ENCODE measurements around the gene MCM9. TPM values are rescaled to one million over a fixed set of nuclear protein-coding genes. Genes with fewer than 3 reads are reported as not detected.

MCM9 gene
- total and polyA plus RNA-seq, 2 donors (not counting 1 experiment from before 2014, with no cell fraction given) = 14.0 to 54.5 TPM

DNA sequence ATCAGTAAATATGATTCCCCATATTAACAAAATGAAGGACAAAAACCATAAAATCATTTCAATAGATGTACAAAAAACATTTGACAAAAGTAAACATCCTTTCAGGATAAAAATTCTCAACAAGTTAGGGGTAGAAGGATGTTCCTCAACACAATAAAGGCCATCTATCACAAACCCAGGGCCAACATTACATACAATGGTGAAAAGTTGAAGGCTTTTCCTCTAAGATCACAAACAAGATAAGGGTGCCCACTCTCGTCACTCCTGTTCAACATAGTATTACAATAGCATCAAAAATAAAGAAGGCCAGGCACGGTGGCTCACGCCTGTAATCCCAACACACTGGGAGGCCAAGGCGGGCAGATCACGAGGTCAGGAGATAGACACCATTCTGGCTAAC, 63.6 kb downstream of the MCM9 start:
- 100% methylated on average over 5 of the region's 5 CpGs for WGBS (ENCODE audit: insufficient coverage)

More for the DNA sequence above, 63.6 kb downstream of the MCM9 start:
- intact Hi-C loops (cut with micrococcal nuclease) = no loop called here
- ChIA-PET CTCF (no interaction called here), POLR2A (no interaction called here)
- H3K4me3 Mint-ChIP-seq = no peak overlapping the region
- Histone ChIP-seq H3K27me3 (replicated peaks in 1 of 4; ENCODE audit: control extremely low read depth in 1 of 4, control insufficient read depth in 3 of 4, insufficient read depth in 4 of 4, low read length in 3 of 4) (no peaks in the 10 kb centered on the region), H2AFZ (ENCODE audit: insufficient read depth, low read depth, low read length, poor library complexity, severe bottlenecking) (no peak overlapping the region), H3K79me2 (ENCODE audit: control insufficient read depth, insufficient read depth, low read length) (peaks cover 88% of the 10 kb centered on the region), H3K4me3 (ENCODE audit: control extremely low read depth in 1 of 5, extremely low read depth in 1 of 5, insufficient read depth in 1 of 5, low read depth in 2 of 5, low read length in 4 of 5) (no peak overlapping the region), H3K9ac (ENCODE audit: low read length) (no peak overlapping the region), H4K20me1 (ENCODE audit: control insufficient read depth, insufficient read depth, low read length, poor library complexity, severe bottlenecking) (no peaks in the 10 kb centered on the region), H3K36me3 (replicated peaks in 1 of 2; ENCODE audit: control extremely low read depth in 1 of 2, control insufficient read depth in 1 of 2, extremely low read depth in 1 of 2, insufficient read depth in 2 of 2, low read length in 1 of 2) (no peaks in the 10 kb centered on the region), H3K27ac (ENCODE audit: low read length in 2 of 2) (no peak overlapping the region), H3K4me2 (replicated peaks; ENCODE audit: low read depth, low read length, poor library complexity, severe bottlenecking) (no peak overlapping the region), H3K9me3 (ENCODE audit: control extremely low read depth in 1 of 3, control insufficient read depth in 2 of 3, insufficient read depth in 1 of 3, low read length in 2 of 3) (peaks cover 0 to 6% (median 0%) of the 10 kb centered on the region in 3 donors), H3K4me1 (ENCODE audit: control insufficient read depth in 2 of 2, insufficient read depth in 2 of 2, low read length in 2 of 2) (no peaks in the 10 kb centered on the region)
- no peak for DNase-seq
- peaks cover 15% of the 10 kb centered on the region for H3K9me3 Mint-ChIP-seq (ENCODE audit: insufficient read depth)
- ATAC-seq (ENCODE audit: low read depth) = no peak
- no peaks in the 10 kb centered on the region for H3K27me3 Mint-ChIP-seq
- peaks cover 36% of the 10 kb centered on the region for H3K4me1 Mint-ChIP-seq
- TF ChIP-seq EZH2 (IDR thresholded peaks at IDR 0.05; ENCODE audit: borderline replicate concordance, insufficient read depth, low read depth, low read length, poor library complexity, severe bottlenecking) (no peak), CTCF (IDR thresholded peaks at IDR 0.05) (no peak)
- H3K27ac Mint-ChIP-seq = no peak overlapping the region
